Measurements from ENCODE around the gene CDK2AP2. TPM values are rescaled to one million over a fixed set of nuclear protein-coding genes. Genes with fewer than 3 reads are reported as not detected.

CDK2AP2 gene
- total and polyA plus RNA-seq, 10 of the 15 experiments (the other 5 are each of a cell fraction or from before 2014, with no cell fraction given): 8.0 to 177 (median 40.9) TPM

- TF ChIP-seq ZNF687 (IDR thresholded peaks at IDR 0.05) (peak; percentile 99), SREBF1 (IDR thresholded peaks at IDR 0.05; ENCODE audit: low read length) (peak; percentile 6; the same call in 1 of the 2 replicates), POLR2A (IDR thresholded peaks at IDR 0.05; ENCODE audit: low read depth, low read length) (peak; percentile 78), BRCA1 (IDR thresholded peaks at IDR 0.05; ENCODE audit: low read depth, low read length) (no peak), MTA2 (IDR thresholded peaks at IDR 0.05; ENCODE audit: low read depth) (peak; percentile 10; the same call in 1 of the 2 replicates), CEBPB (IDR thresholded peaks at IDR 0.05; ENCODE audit: borderline replicate concordance in 1 of 2, low read depth in 2 of 2, low read length in 2 of 2) (no peak), ZNF207 (IDR thresholded peaks at IDR 0.05; ENCODE audit: borderline replicate concordance) (peak; percentile 79; the same call in 1 of the 2 replicates), RUNX3 (IDR thresholded peaks at IDR 0.05; ENCODE audit: low read length) (no peak), ELK1 (IDR thresholded peaks at IDR 0.05; ENCODE audit: low read depth, low read length) (peak; percentile 73), USF1 (IDR thresholded peaks at IDR 0.05; ENCODE audit: borderline replicate concordance, extremely low read length, insufficient read depth, low read depth, low read length) (no peak), KAT2A (conservative IDR thresholded peaks at IDR 0.05; ENCODE audit: control insufficient read depth, low read depth, low read length) (no peak), BCL3 (IDR thresholded peaks at IDR 0.05; ENCODE audit: borderline replicate concordance, insufficient read depth, low read depth, low read length, poor library complexity, severe bottlenecking) (no peak), BCLAF1 (IDR thresholded peaks at IDR 0.05) (no peak), TBL1XR1 (IDR thresholded peaks at IDR 0.05; ENCODE audit: low read depth, low read length) (peak; percentile 44; the same call in 1 of the 2 replicates), SUPT20H (IDR thresholded peaks at IDR 0.05; ENCODE audit: borderline replicate concordance, control insufficient read depth, low read depth, low read length) (no peak), NR2C1 (IDR thresholded peaks at IDR 0.05) (no peak)
Observed at GRCh38 chr11:67482827-67483798, 24.8 kb downstream of the CDK2AP2 start, which contains the start of gene AIP (continued).

Data from GM12878 (cell line).